HEK293 (cell line): ENCODE data around the gene TECPR2.

ENCODE experiments used
- AEBP2 ChIP-seq: fragments of 450-650 bp; formaldehyde crosslinking; IDR thresholded peaks from 2 replicates; pipeline ENCODE4 v1.5.1; 2016; ENCODE audit warnings: missing biosample characterization, missing genetic modification characterization, borderline replicate concordance
- KLF1 ChIP-seq: fragments of 450-650 bp; formaldehyde crosslinking; IDR thresholded peaks from 2 replicates; pipeline ENCODE4 v1.5.1; 2016; ENCODE audit warnings: missing biosample characterization, missing genetic modification characterization
- KLF8 ChIP-seq: fragments of 450-650 bp; formaldehyde crosslinking; IDR thresholded peaks from 2 replicates; pipeline ENCODE4 v1.5.1; 2016; ENCODE audit warnings: missing biosample characterization, missing genetic modification characterization
- OVOL3 ChIP-seq: fragments of 450-650 bp; formaldehyde crosslinking; IDR thresholded peaks from 2 replicates; pipeline ENCODE4 v1.5.1; 2016; ENCODE audit warnings: missing biosample characterization, missing genetic modification characterization
- REPIN1 ChIP-seq: fragments of 450-650 bp; formaldehyde crosslinking; IDR thresholded peaks from 2 replicates; pipeline ENCODE4 v1.5.1; 2017; ENCODE audit warnings: missing biosample characterization, missing genetic modification characterization, low read depth
- SCRT1 ChIP-seq: fragments of 450-650 bp; formaldehyde crosslinking; IDR thresholded peaks from 2 replicates; pipeline ENCODE4 v1.5.1; 2016; ENCODE audit warnings: missing biosample characterization, missing genetic modification characterization, borderline replicate concordance
- ZBTB1 ChIP-seq: fragments of 450-650 bp; formaldehyde crosslinking; IDR thresholded peaks from 2 replicates; pipeline ENCODE4 v1.5.1; 2016; ENCODE audit warnings: missing biosample characterization, missing genetic modification characterization
- ZBTB17 ChIP-seq: fragments of 450-650 bp; formaldehyde crosslinking; IDR thresholded peaks from 2 replicates; pipeline ENCODE4 v1.5.1; 2016; ENCODE audit warnings: missing biosample characterization, missing genetic modification characterization
- ZBTB20 ChIP-seq: fragments of 450-650 bp; formaldehyde crosslinking; IDR thresholded peaks from 2 replicates; pipeline ENCODE4 v1.5.1; 2016; ENCODE audit warnings: missing biosample characterization, missing genetic modification characterization
- ZBTB49 ChIP-seq: fragments of 450-650 bp; formaldehyde crosslinking; IDR thresholded peaks from 2 replicates; pipeline ENCODE4 v1.5.1; 2016; ENCODE audit warnings: missing biosample characterization, missing genetic modification characterization, low read depth
- ZBTB8A ChIP-seq: fragments of 450-650 bp; formaldehyde crosslinking; IDR thresholded peaks from 2 replicates; pipeline ENCODE4 v1.5.1; 2016; ENCODE audit warnings: missing biosample characterization, missing genetic modification characterization
- ZIC2 ChIP-seq: fragments of 450-650 bp; formaldehyde crosslinking; IDR thresholded peaks from 2 replicates; pipeline ENCODE4 v1.5.1; 2016; ENCODE audit warnings: missing biosample characterization, missing genetic modification characterization
- ZNF10 ChIP-seq: fragments of 450-650 bp; formaldehyde crosslinking; IDR thresholded peaks from 2 replicates; pipeline ENCODE4 v1.5.1; 2017; ENCODE audit warnings: missing biosample characterization, missing genetic modification characterization
- ZNF174 ChIP-seq: fragments of 450-650 bp; formaldehyde crosslinking; IDR thresholded peaks from 2 replicates; pipeline ENCODE4 v1.5.0; 2017; ENCODE audit warnings: missing biosample characterization, mild to moderate bottlenecking, missing genetic modification characterization
- ZNF23 ChIP-seq: fragments of 450-650 bp; formaldehyde crosslinking; IDR thresholded peaks from 2 replicates; pipeline ENCODE4 v1.5.1; 2016; ENCODE audit warnings: missing biosample characterization, missing genetic modification characterization, borderline replicate concordance
- ZNF280C ChIP-seq: fragments of 450-650 bp; formaldehyde crosslinking; IDR thresholded peaks from 2 replicates; pipeline ENCODE4 v1.5.1; 2016; ENCODE audit warnings: missing biosample characterization, missing genetic modification characterization
- ZNF398 ChIP-seq: fragments of 450-650 bp; formaldehyde crosslinking; IDR thresholded peaks from 2 replicates; pipeline ENCODE4 v1.5.1; 2017; ENCODE audit warnings: missing biosample characterization, missing genetic modification characterization
- ZNF433 ChIP-seq: fragments of 450-650 bp; formaldehyde crosslinking; IDR thresholded peaks from 2 replicates; pipeline ENCODE4 v1.5.1; 2016; ENCODE audit warnings: missing biosample characterization, missing genetic modification characterization, low read depth
- ZNF510 ChIP-seq: fragments of 450-650 bp; formaldehyde crosslinking; IDR thresholded peaks from 2 replicates; pipeline ENCODE4 v1.5.1; 2018; ENCODE audit warnings: mild to moderate bottlenecking, missing genetic modification characterization, missing biosample characterization; ENCODE audit not compliant: insufficient replicate concordance
- ZNF513 ChIP-seq: fragments of 450-650 bp; IDR thresholded peaks from 2 replicates; pipeline ENCODE4 v1.5.1; 2018; ENCODE audit warnings: missing biosample characterization, missing genetic modification characterization
- ZNF555 ChIP-seq: fragments of 450-650 bp; formaldehyde crosslinking; conservative IDR thresholded peaks from 2 replicates; pipeline ENCODE4 v1.5.1; 2017; ENCODE audit warnings: missing biosample characterization, mild to moderate bottlenecking, missing genetic modification characterization, inconsistent platforms
- ZNF558 ChIP-seq: fragments of 450-650 bp; formaldehyde crosslinking; IDR thresholded peaks from 2 replicates; pipeline ENCODE4 v1.5.1; 2016; ENCODE audit warnings: missing biosample characterization, missing genetic modification characterization
- ZNF610 ChIP-seq: fragments of 450-650 bp; formaldehyde crosslinking; IDR thresholded peaks from 2 replicates; pipeline ENCODE4 v1.5.1; 2016; ENCODE audit warnings: missing biosample characterization, missing genetic modification characterization, borderline replicate concordance
- ZNF626 ChIP-seq: fragments of 450-650 bp; sonication (Bioruptor Pico); formaldehyde crosslinking; IDR thresholded peaks from 2 replicates; pipeline ENCODE4 v1.5.1; 2018; ENCODE audit warnings: missing biosample characterization, missing genetic modification characterization, inconsistent platforms
- ZNF645 ChIP-seq: fragments of 450-650 bp; formaldehyde crosslinking; IDR thresholded peaks from 2 replicates; pipeline ENCODE4; 2016; ENCODE audit warnings: missing biosample characterization, missing genetic modification characterization
- ZNF654 ChIP-seq: fragments of 450-650 bp; formaldehyde crosslinking; IDR thresholded peaks from 2 replicates; pipeline ENCODE4 v1.5.1; 2016; ENCODE audit warnings: low read depth, missing biosample characterization, missing genetic modification characterization
- ZNF660 ChIP-seq: fragments of 450-650 bp; IDR thresholded peaks from 2 replicates; pipeline ENCODE4 v1.5.1; 2018; ENCODE audit warnings: missing biosample characterization, mild to moderate bottlenecking, missing genetic modification characterization
- ZNF76 ChIP-seq: fragments of 450-650 bp; formaldehyde crosslinking; IDR thresholded peaks from 2 replicates; pipeline ENCODE4; 2016; ENCODE audit warnings: low read depth, missing biosample characterization, missing genetic modification characterization, borderline replicate concordance
- ZNF791 ChIP-seq: fragments of 450-650 bp; formaldehyde crosslinking; IDR thresholded peaks from 2 replicates; pipeline ENCODE4 v1.5.1; 2016; ENCODE audit warnings: missing biosample characterization, missing genetic modification characterization
- ZSCAN16 ChIP-seq: fragments of 450-650 bp; formaldehyde crosslinking; IDR thresholded peaks from 2 replicates; pipeline ENCODE4 v1.5.1; 2016; ENCODE audit warnings: missing biosample characterization, missing genetic modification characterization

TECPR2 gene

GRCh38 chr14:102524451-102525218 lies 161.9 kb downstream of the TECPR2 start (continued):
- peak; percentile 70 for TF ChIP-seq ZBTB8A (tag by site-specific recombination)
- no peak; the same call in 1 of the 2 replicates for TF ChIP-seq ZBTB17 (tag by site-specific recombination)
- TF ChIP-seq SCRT1 (tag by site-specific recombination), result no peak
- no peak for TF ChIP-seq OVOL3
- TF ChIP-seq ZNF76, result no peak
- peak; percentile 72 for TF ChIP-seq KLF1 (tag by site-specific recombination)
- TF ChIP-seq ZSCAN16 (tag by site-specific recombination), result peak; percentile 82
- peak; percentile 93 for TF ChIP-seq KLF8 (tag by site-specific recombination)
- peak; percentile 89 for TF ChIP-seq ZBTB20 (tag by site-specific recombination)
- no peak for TF ChIP-seq ZNF610
- no peak for TF ChIP-seq ZNF280C (tag by site-specific recombination)
- no peak for TF ChIP-seq ZBTB49 (tag by site-specific recombination)
- no peak for TF ChIP-seq ZBTB1 (tag by site-specific recombination)
- no peak for TF ChIP-seq ZNF433 (tag by site-specific recombination)
- TF ChIP-seq ZNF555 (tag by site-specific recombination), result no peak
- no peak for TF ChIP-seq ZNF10 (tag by site-specific recombination)
- no peak for TF ChIP-seq ZNF645 (tag by site-specific recombination)
- TF ChIP-seq REPIN1 (tag by site-specific recombination), result 0 out of 2 replicates have a peak, but pooled peaks have one; percentile 25
- TF ChIP-seq ZNF513, result no peak
- no peak for TF ChIP-seq ZNF23 (tag by site-specific recombination)
- TF ChIP-seq ZIC2 (tag by site-specific recombination), result peak; percentile 96
- no peak for TF ChIP-seq ZNF510
- no peak for TF ChIP-seq ZNF558
- no peak for TF ChIP-seq ZNF791 (tag by site-specific recombination)
- TF ChIP-seq AEBP2 (tag by site-specific recombination), result no peak
- TF ChIP-seq ZNF626, result no peak
- no peak for TF ChIP-seq ZNF398
- peak; percentile 57 for TF ChIP-seq ZNF654 (tag by site-specific recombination)
- TF ChIP-seq ZNF174 (tag by site-specific recombination), result no peak
- peak; percentile 73; the same call in 1 of the 2 replicates for TF ChIP-seq ZNF660 (tag by site-specific recombination)
